HG03432 (cell line): Measurements from ENCODE around the gene NOM1.
"Not testable (repeated sequence)": the region's sequence is repeated elsewhere in the genome, so short reads cannot be mapped to it uniquely, and the experiment has no call there.

Experiments used
- ATAC-seq: cut with Tn5 transposase; IDR thresholded peaks from one replicate; pipeline ENCODE4 v1.9.1; 2021; ENCODE audit warnings: mild to moderate bottlenecking, moderate library complexity; ENCODE audit not compliant: unreplicated experiment

The NOM1 gene

GRCh38 chr7:156940421-156941122 is 8.9 kb upstream of the NOM1 start:
- ATAC-seq = no peak

- no peak for ATAC-seq
Measured at GRCh38 chr7:156941393-156942182, 7.9 kb upstream of the NOM1 start.

- no peak for ATAC-seq
Measured at GRCh38 chr7:156942708-156943090, 6.8 kb upstream of the NOM1 start.

- peak; percentile 41 for ATAC-seq
Measured at GRCh38 chr7:156943091-156944041, 6.1 kb upstream of the NOM1 start.

DNA sequence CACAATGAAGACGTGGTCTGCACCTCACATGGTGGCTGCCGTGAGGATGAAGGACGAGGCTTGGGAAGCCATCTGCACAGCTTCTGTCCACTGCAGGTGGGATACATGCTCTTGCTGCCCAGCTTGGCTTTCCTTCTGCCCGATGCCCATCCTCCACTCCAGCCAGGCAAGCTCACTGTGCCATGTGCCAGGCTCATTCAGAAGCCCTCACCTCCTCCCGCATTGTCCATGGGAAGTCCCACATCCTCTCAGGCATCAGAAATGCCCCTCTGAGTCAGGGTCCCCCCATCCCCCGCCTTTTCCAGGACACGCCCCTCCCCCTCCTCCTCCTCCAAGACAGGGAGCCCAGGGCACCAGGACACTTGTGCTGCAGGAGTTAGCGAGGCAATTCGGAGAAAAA is 4.6 kb upstream of the NOM1 start:
- ATAC-seq = no peak

DNA sequence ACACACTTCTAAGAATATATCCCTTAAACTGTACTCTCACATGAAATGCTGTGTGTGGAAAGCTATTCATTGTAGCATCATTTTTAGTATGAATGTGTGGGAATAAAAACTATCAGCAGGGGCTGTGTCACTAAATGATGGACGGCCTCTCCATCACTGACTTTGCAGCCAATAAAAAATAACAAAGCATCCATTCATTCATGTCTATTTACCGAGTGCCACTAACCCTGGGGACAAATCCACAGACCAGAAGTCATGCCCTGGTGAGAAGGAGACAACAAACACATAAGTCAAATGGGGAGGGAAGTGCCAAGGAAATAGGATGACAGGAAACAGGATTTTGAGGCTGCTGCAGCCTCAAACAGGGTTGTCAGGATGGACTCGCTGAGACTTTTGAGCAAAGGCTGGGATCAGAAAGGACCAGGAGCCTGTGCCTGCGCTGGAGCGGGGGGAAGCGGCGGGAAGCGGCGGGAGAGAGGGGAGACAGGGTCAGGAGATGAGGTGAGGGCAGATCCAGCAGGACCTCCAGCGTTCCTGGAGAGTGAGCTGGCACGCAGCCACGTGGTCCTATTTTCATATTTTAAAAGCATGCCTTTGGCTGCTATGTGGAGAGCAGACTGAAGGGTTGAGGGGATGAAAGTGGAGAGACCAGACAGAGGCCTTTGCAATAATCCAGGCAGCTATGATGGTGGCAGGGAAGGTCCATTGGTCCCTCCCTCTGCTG is 2.2 kb upstream of the NOM1 start:
- no peak for ATAC-seq

- ATAC-seq = no peak
Measured at GRCh38 chr7:156948361-156948760, 1.2 kb upstream of the NOM1 start.

GRCh38 chr7:156950381-156950858 is 908 bp downstream of the NOM1 start:
- no peak for ATAC-seq

DNA sequence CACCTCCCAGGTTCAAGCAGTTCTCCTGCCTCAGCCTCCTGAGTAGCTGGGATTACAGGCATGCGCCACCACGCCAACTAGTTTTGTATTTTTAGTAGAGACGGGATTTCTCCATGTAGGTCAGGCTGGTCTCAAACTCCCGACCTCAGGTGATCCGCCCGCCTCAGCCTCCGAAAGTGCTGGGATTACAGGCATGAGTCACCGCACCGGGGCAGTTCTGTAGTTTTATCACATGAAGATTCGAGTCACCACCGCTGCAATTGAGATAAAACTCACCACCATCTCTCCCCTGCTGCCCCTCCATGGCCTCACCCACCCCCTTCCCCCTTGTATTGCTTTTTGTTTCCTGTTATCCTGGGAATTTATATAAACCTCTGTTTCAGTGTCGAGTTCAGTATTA is 3.7 kb downstream of the NOM1 start:
- not testable (repeated sequence) for ATAC-seq

- no peak for ATAC-seq
Measured at GRCh38 chr7:156954941-156955340, 5.4 kb downstream of the NOM1 start.

DNA sequence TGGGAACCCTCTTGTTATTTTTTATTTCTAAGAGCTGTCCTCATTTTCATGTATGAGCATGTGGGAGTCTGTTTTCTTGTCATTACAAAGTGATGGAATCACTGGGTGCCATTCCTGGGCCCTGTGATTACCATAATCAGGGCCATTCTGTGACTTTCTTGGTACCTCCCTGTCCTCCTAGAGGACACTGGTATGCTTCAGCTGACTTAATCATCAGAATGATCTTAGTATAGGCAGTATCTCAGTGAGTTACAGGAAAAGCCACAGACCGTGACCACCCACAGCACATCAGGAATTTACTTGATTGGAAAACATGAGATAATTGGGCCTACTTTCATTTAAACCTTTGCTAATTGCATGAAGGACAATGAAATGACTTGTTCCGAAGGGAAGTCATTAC is 7.2 kb downstream of the NOM1 start:
- ATAC-seq = no peak

DNA sequence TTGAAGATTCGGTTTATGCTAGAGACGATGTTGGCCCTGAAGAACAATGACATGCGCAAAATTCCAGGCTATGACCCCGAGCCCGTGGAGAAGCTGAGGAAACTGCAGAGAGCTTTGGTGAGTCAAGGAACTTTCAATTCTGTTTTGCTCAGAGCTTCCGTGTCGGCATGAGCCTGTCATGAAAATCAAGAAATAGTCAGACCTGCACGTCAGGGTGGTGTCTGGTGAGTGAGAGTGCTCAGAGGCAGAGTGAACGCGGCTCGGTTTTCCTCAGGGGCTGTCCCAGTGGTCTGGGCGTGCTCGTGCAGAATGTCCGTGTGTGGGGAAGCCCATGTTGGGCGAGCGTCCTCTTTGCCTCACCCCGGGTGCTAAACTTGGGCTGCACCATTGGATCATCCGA is 12.6 kb downstream of the NOM1 start:
- ATAC-seq = no peak

DNA sequence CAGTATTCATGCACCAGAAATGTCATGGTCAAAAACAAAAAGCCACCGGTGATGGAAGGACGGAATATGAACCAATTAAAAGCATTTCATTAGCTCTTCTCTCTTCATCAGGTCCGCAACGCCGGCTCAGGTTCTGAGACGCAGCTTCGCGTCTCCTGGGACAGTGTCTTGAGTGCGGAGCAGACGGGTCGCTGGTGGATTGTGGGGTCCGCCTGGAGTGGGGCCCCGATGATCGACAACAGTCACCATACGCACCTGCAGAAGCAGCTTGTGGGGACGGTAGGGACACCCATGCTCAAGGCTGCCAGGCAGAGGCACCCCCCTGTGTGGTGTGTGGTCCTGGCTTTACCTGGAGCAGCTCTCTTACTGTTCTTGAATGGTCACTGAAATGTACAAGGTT is 13.4 kb downstream of the NOM1 start:
- ATAC-seq = no peak

- ATAC-seq = no peak
Measured at GRCh38 chr7:156963472-156963871, 14.0 kb downstream of the NOM1 start.

DNA sequence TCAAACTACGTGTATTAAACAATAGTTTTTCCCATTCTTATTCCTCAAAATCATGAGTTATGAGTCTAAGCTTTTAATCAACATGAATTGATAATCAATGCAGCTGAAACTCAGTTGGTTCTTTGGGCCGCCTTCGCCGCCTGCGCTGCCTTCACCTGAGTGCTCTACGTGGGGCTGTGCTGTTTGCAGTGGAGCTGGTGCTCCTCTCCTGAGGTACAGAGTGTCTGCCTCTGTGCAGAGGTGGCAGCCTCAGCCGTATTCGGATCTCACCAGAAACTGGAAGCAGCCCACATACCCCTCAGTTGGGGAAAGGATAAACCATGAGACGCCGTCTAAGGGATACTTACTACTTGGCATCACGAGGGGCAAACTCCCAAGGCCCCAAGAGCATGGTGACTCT is 15.5 kb downstream of the NOM1 start:
- no peak for ATAC-seq

- no peak for ATAC-seq
Measured at GRCh38 chr7:156966387-156966786, 16.9 kb downstream of the NOM1 start.

DNA sequence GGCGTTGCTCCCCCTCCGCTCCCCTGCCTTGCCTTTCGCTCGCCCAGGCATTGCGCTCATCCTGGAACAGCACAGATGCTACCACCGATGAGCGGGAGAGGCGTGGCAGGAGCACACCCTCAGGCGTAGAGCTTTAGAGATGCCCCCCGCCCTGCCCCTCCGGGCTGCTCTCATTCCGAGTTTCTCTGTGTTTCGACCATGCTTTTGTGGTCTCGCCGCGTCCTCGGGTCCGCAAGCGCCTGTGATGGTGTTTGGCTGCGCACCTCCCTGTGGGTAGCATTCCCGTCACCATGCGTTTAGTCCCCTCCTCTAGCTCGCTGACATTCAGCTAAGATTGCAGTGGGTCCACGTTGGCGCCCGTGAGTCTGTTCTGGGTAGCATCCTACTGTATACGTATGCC is 18.7 kb downstream of the NOM1 start:
- no peak for ATAC-seq

- ATAC-seq = no peak
Measured at GRCh38 chr7:156969972-156970420, 20.5 kb downstream of the NOM1 start.

- no peak for ATAC-seq
Measured at GRCh38 chr7:156975620-156976019, 26.1 kb downstream of the NOM1 start.

DNA sequence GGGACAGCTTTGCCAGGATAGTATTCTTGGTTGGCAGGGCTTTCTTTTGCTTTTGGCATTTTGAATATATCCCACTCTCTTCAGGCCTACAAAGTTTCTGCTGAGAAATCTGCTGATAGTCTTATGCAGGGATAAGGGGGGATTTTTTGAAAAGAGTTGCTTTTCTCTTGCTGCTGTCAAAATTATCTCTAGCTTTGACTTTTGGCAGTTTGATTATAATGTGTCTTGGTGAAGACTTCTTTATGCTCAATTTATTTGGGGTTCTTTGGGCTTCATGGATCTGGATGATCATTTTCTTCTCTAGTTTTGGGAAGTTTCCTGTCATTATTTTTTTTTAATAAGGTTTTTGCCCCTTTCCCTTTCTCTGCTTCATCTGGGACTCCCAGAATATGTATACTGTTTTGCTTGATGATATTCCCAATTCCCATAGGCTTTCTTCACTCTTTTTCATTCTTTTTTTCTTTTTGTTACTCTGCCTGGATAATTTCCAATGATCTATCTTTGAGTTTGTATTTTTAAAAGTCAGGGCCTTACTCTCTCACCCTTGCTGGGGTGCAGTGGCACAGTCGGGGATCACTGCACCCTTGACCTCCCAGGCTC is 29.6 kb downstream of the NOM1 start:
- no peak for ATAC-seq
